Memory B cell (primary cell): Measurements from ENCODE around the gene FANCG.
A peak's percentile ranks its signal among the peaks of the same experiment; 100 is the strongest.

Experiments
- ATAC-seq: fragments of 150-1000 bp; cut with Tn5 transposase; 2 replicates; pipeline ENCODE4 v1.10.0; 2021; ENCODE audit warnings: low read depth, mild to moderate bottlenecking, moderate library complexity
- DNase-seq, 2 donors: peaks; one replicate each; pipeline ENCODE4 v3.0.0; 2022; ENCODE audit warnings: low spot score in 2 of 2
- H3K27ac Mint-ChIP-seq: one replicate; pipeline ENCODE4 v1.8.0; 2022; ENCODE audit warnings: mild to moderate bottlenecking, moderate library complexity, mixed read lengths
- H3K27me3 Mint-ChIP-seq: one replicate; pipeline ENCODE4 v1.8.0; 2022; ENCODE audit warnings: mixed read lengths
- H3K36me3 Mint-ChIP-seq: one replicate; pipeline ENCODE4 v1.8.0; 2022; ENCODE audit warnings: mild to moderate bottlenecking, mixed read lengths
- H3K4me1 Mint-ChIP-seq: one replicate; pipeline ENCODE4 v1.8.0; 2022; ENCODE audit warnings: mixed read lengths
- H3K4me3 Mint-ChIP-seq: one replicate; pipeline ENCODE4 v1.8.0; 2022; ENCODE audit warnings: mild to moderate bottlenecking, moderate library complexity, mixed read lengths
- H3K9me3 Mint-ChIP-seq: one replicate; pipeline ENCODE4 v1.8.0; 2022; ENCODE audit warnings: mixed read lengths

The FANCG gene

GRCh38 chr9:35079426-35080341, at the start of gene FANCG:
Gene FANCG, minus strand, starts transcription at chr9:35079942. Its CDS starts 418 bp downstream, at chr9:35079524.
- H3K9me3 Mint-ChIP-seq, result no peaks in the 10 kb centered on the region
- H3K27me3 Mint-ChIP-seq, result no peaks in the 10 kb centered on the region
- H3K4me1 Mint-ChIP-seq, result peaks cover 8% of the 10 kb centered on the region
- ATAC-seq (peak; percentile 96), DNase-seq (peak; percentile 63 to 71)
- peak within 1 kb of the TSS; percentile 93 for H3K4me3 Mint-ChIP-seq
- H3K27ac Mint-ChIP-seq, result peak within 1 kb of the TSS; percentile 75
- peaks cover 5% of the 10 kb centered on the region for H3K36me3 Mint-ChIP-seq

GRCh38 chr9:35116898-35117551, 37.3 kb upstream of the FANCG start:
- Mint-ChIP-seq H3K4me3 (peak overlapping the region; percentile 91), H3K4me1 (peaks cover 30% of the 10 kb centered on the region), H3K27ac (peak overlapping the region; percentile 90), H3K27me3 (peaks cover 4% of the 10 kb centered on the region), H3K36me3 (no peaks in the 10 kb centered on the region), H3K9me3 (no peaks in the 10 kb centered on the region)
- ATAC-seq, result peak; percentile 69
- peak; percentile 85 to 87 for DNase-seq

GRCh38 chr9:35116539-35116897, 36.8 kb upstream of the FANCG start:
- H3K4me1 Mint-ChIP-seq, result peaks cover 36% of the 10 kb centered on the region
- no peaks in the 10 kb centered on the region for H3K36me3 Mint-ChIP-seq
- peaks cover 4% of the 10 kb centered on the region for H3K27me3 Mint-ChIP-seq
- ATAC-seq (no peak), DNase-seq (no peak)
- H3K9me3 Mint-ChIP-seq, result no peaks in the 10 kb centered on the region
- peak overlapping the region; percentile 90 for H3K27ac Mint-ChIP-seq
- H3K4me3 Mint-ChIP-seq, result peak overlapping the region; percentile 91

GRCh38 chr9:35115680-35116538, 36.2 kb upstream of the FANCG start, which contains the start of gene ATOSB:
Gene ATOSB, minus strand, starts transcription at chr9:35115862. Its CDS starts 7,588 bp downstream, at chr9:35108274.
- DNase-seq (peak; percentile 91 to 93), ATAC-seq (peak; percentile 72)
- H3K9me3 Mint-ChIP-seq, result no peaks in the 10 kb centered on the region
- peaks cover 40% of the 10 kb centered on the region for H3K4me1 Mint-ChIP-seq
- H3K27ac Mint-ChIP-seq, result peak within 1 kb of the TSS; percentile 90
- no peaks in the 10 kb centered on the region for H3K36me3 Mint-ChIP-seq
- H3K27me3 Mint-ChIP-seq, result peaks cover 4% of the 10 kb centered on the region
- peak within 1 kb of the TSS; percentile 91 for H3K4me3 Mint-ChIP-seq

GRCh38 chr9:35114840-35115628, 35.3 kb upstream of the FANCG start:
- Mint-ChIP-seq H3K27me3 (no peaks in the 10 kb centered on the region), H3K36me3 (no peaks in the 10 kb centered on the region), H3K9me3 (no peaks in the 10 kb centered on the region), H3K27ac (peak overlapping the region; percentile 90), H3K4me1 (peaks cover 44% of the 10 kb centered on the region), H3K4me3 (peak overlapping the region; percentile 91)
- ATAC-seq, result no peak
- no peak for DNase-seq

- Mint-ChIP-seq H3K4me3 (peak overlapping the region; percentile 91), H3K4me1 (peaks cover 46% of the 10 kb centered on the region), H3K9me3 (no peaks in the 10 kb centered on the region), H3K27me3 (no peaks in the 10 kb centered on the region), H3K27ac (peak overlapping the region; percentile 90), H3K36me3 (no peaks in the 10 kb centered on the region)
- no peak for DNase-seq
- ATAC-seq, result no peak
Measured at GRCh38 chr9:35114113-35114839, 34.5 kb upstream of the FANCG start.

GRCh38 chr9:35112257-35113020, 32.7 kb upstream of the FANCG start:
- no peaks in the 10 kb centered on the region for H3K9me3 Mint-ChIP-seq
- no peaks in the 10 kb centered on the region for H3K36me3 Mint-ChIP-seq
- ATAC-seq (no peak), DNase-seq (no peak)
- H3K4me3 Mint-ChIP-seq, result peak overlapping the region; percentile 78
- peaks cover 46% of the 10 kb centered on the region for H3K4me1 Mint-ChIP-seq
- peak overlapping the region; percentile 92 for H3K27ac Mint-ChIP-seq
- H3K27me3 Mint-ChIP-seq, result no peaks in the 10 kb centered on the region

GRCh38 chr9:35111001-35111933, 31.5 kb upstream of the FANCG start:
- Mint-ChIP-seq H3K4me1 (peaks cover 41% of the 10 kb centered on the region), H3K27me3 (no peaks in the 10 kb centered on the region), H3K36me3 (no peaks in the 10 kb centered on the region), H3K27ac (peak overlapping the region; percentile 92), H3K4me3 (peak overlapping the region; percentile 78), H3K9me3 (no peaks in the 10 kb centered on the region)
- DNase-seq (peak; percentile 76 to 91), ATAC-seq (peak; percentile 79)

- Mint-ChIP-seq H3K27ac (peak overlapping the region; percentile 92), H3K4me3 (no peak overlapping the region), H3K4me1 (peaks cover 33% of the 10 kb centered on the region), H3K36me3 (peaks cover 4% of the 10 kb centered on the region), H3K9me3 (no peaks in the 10 kb centered on the region), H3K27me3 (no peaks in the 10 kb centered on the region)
- DNase-seq (no peak), ATAC-seq (no peak)
Measured at GRCh38 chr9:35110327-35110761, 30.6 kb upstream of the FANCG start.

- peaks cover 7% of the 10 kb centered on the region for H3K36me3 Mint-ChIP-seq
- H3K27ac Mint-ChIP-seq, result no peak overlapping the region
- DNase-seq, result no peak
- no peak for ATAC-seq
- H3K4me3 Mint-ChIP-seq, result no peak overlapping the region
- peaks cover 23% of the 10 kb centered on the region for H3K4me1 Mint-ChIP-seq
- no peaks in the 10 kb centered on the region for H3K9me3 Mint-ChIP-seq
- no peaks in the 10 kb centered on the region for H3K27me3 Mint-ChIP-seq
Measured at GRCh38 chr9:35108946-35109575, 29.3 kb upstream of the FANCG start.

- Mint-ChIP-seq H3K9me3 (no peaks in the 10 kb centered on the region), H3K27ac (no peak overlapping the region), H3K36me3 (peaks cover 7% of the 10 kb centered on the region), H3K4me3 (no peak overlapping the region), H3K27me3 (no peaks in the 10 kb centered on the region), H3K4me1 (peaks cover 23% of the 10 kb centered on the region)
- no peak for DNase-seq
- no peak for ATAC-seq
Measured at GRCh38 chr9:35108461-35108860, 28.7 kb upstream of the FANCG start.
